ENCODE data around the gene MPRIP.

- TF ChIP-seq POLR2AphosphoS5 (IDR thresholded peaks at IDR 0.05) (no peak), POLR2A (IDR thresholded peaks at IDR 0.05) (no peak)
- TF ChIP-seq, protein P1, sequence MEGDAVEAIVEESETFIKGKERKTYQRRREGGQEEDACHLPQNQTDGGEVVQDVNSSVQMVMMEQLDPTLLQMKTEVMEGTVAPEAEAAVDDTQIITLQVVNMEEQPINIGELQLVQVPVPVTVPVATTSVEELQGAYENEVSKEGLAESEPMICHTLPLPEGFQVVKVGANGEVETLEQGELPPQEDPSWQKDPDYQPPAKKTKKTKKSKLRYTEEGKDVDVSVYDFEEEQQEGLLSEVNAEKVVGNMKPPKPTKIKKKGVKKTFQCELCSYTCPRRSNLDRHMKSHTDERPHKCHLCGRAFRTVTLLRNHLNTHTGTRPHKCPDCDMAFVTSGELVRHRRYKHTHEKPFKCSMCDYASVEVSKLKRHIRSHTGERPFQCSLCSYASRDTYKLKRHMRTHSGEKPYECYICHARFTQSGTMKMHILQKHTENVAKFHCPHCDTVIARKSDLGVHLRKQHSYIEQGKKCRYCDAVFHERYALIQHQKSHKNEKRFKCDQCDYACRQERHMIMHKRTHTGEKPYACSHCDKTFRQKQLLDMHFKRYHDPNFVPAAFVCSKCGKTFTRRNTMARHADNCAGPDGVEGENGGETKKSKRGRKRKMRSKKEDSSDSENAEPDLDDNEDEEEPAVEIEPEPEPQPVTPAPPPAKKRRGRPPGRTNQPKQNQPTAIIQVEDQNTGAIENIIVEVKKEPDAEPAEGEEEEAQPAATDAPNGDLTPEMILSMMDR (IDR thresholded peaks at IDR 0.05) = no peak
Measured at GRCh38 chr17:17088086-17088485, 45.8 kb downstream of the MPRIP start.
